Activated CD8-positive, alpha-beta memory T cell treated with anti-CD3 and anti-CD28 coated beads for 36 hours (primary cell): ENCODE results near the gene TMBIM6. TPM values are rescaled to one million over a fixed set of nuclear protein-coding genes. Genes with fewer than 3 reads are reported as not detected.
"Not testable (repeated sequence)": the region's sequence is repeated elsewhere in the genome, so short reads cannot be mapped to it uniquely, and the experiment has no call there.

ENCODE experiments used
- CTCF ChIA-PET: fragments of 350-600 bp; sonication (Branson Sonifier 250); formaldehyde crosslinking; loops from one replicate; lab custom pipeline; 2021; ENCODE audit warnings: antibody characterized with exemption; lab: Charles Lee
- POLR2A ChIA-PET: fragments of 350-600 bp; sonication (Branson Sonifier 250); formaldehyde crosslinking; loops from one replicate; lab custom pipeline; 2021; ENCODE audit warnings: antibody characterized with exemption; lab: Charles Lee
- total RNA-seq, 2 experiments: library from RNA; stranded (reverse); gene quantifications; one replicate each; pipeline ENCODE4 v1.2.3, GENCODE V29; 2021

The TMBIM6 gene
- total RNA-seq, 2 experiments from 2014 or later, result 461 to 468 TPM

GRCh38 chr12:49750996-49751393 lies 9.6 kb downstream of the TMBIM6 start:
- POLR2A ChIA-PET, result interaction anchor here (0.6 to 1.6 kb wide), 2 partner anchors 9 to 10 kb away, joined by 5 to 8 read pairs; partner anchors contain the start of gene TMBIM6
- CTCF ChIA-PET, result interaction anchor here (0.6 to 1.6 kb wide), 3 partner anchors 10 to 87 kb away, joined by 4 to 12 read pairs (median 6); partner anchors contain the start of gene TMBIM6

- CTCF ChIA-PET, result interaction anchor here (0.9 to 6.0 kb wide), 7 partner anchors 13 to 80 kb away, joined by 3 to 37 read pairs (median 7); partner anchors contain the start of gene TMBIM6
- POLR2A ChIA-PET, result interaction anchor here (0.6 to 1.2 kb wide), 2 partner anchors 12 to 68 kb away, joined by 4 to 5 read pairs; no protein-coding TSS in a partner anchor
Observed at GRCh38 chr12:49761677-49762467, 20.5 kb downstream of the TMBIM6 start.

GRCh38 chr12:49762468-49762847 lies 21.1 kb downstream of the TMBIM6 start:
- CTCF ChIA-PET, result interaction anchor here (0.6 to 6.0 kb wide), 9 partner anchors 14 to 126 kb away, joined by 3 to 37 read pairs (median 4); partner anchors contain the start of gene TMBIM6
- POLR2A ChIA-PET, result interaction anchor here (1.2 kb wide), 1 partner anchor 12 kb away, joined by 5 read pairs; no protein-coding TSS in a partner anchor

- CTCF ChIA-PET, result interaction anchor here (0.6 to 6.0 kb wide), 11 partner anchors 9 to 170 kb away, joined by 3 to 37 read pairs (median 4); partner anchors contain the start of gene TMBIM6
Observed at GRCh38 chr12:49763006-49763591, 21.7 kb downstream of the TMBIM6 start.

GRCh38 chr12:49764126-49764525 lies 22.8 kb downstream of the TMBIM6 start:
- ChIA-PET POLR2A (interaction anchor here (1.0 to 1.3 kb wide), 2 partner anchors 10 to 23 kb away, joined by 4 to 6 read pairs; partner anchors contain the start of gene TMBIM6), CTCF (interaction anchor here (0.6 to 6.0 kb wide), 5 partner anchors 10 to 161 kb away, joined by 3 to 37 read pairs (median 3); partner anchors contain the start of genes BCDIN3D and TMBIM6)

More at GRCh38 chr12:49763006-49763591, 21.7 kb downstream of the TMBIM6 start:
- POLR2A ChIA-PET, result no interaction called here

- ChIA-PET POLR2A (no interaction called here), CTCF (interaction anchor here (2.6 to 6.0 kb wide), 2 partner anchors 12 to 25 kb away, joined by 12 to 37 read pairs; partner anchors contain the start of gene TMBIM6)
Observed at GRCh38 chr12:49766115-49766455, 24.7 kb downstream of the TMBIM6 start.

GRCh38 chr12:49767333-49767732 lies 26.0 kb downstream of the TMBIM6 start:
- ChIA-PET CTCF (interaction anchor here (0.7 to 2.6 kb wide), 5 partner anchors 10 to 52 kb away, joined by 3 to 12 read pairs (median 3); partner anchors contain the start of gene TMBIM6), POLR2A (no interaction called here)

GRCh38 chr12:49773102-49773501 lies 31.7 kb downstream of the TMBIM6 start:
- POLR2A ChIA-PET, result not testable (repeated sequence)
- CTCF ChIA-PET, result interaction anchor here (2.3 kb wide), 1 partner anchor 65 kb away, joined by 8 read pairs; no protein-coding TSS in a partner anchor

GRCh38 chr12:49776413-49776812 lies 35.1 kb downstream of the TMBIM6 start:
- POLR2A ChIA-PET, result no interaction called here
- CTCF ChIA-PET, result interaction anchor here (1.0 to 2.4 kb wide), 6 partner anchors 9 to 273 kb away, joined by 3 to 17 read pairs (median 6); no protein-coding TSS in a partner anchor

- ChIA-PET CTCF (interaction anchor here (0.8 to 2.4 kb wide), 13 partner anchors 10 to 273 kb away, joined by 3 to 17 read pairs (median 7); partner anchors contain the start of gene TMBIM6), POLR2A (interaction anchor here (0.7 to 1.5 kb wide), 2 partner anchors 36 to 128 kb away, joined by 3 to 6 read pairs; partner anchors contain the start of gene TMBIM6)
Observed at GRCh38 chr12:49776858-49777257, 35.5 kb downstream of the TMBIM6 start.

- CTCF ChIA-PET, result interaction anchor here (0.6 to 2.4 kb wide), 30 partner anchors 9 to 272 kb away, joined by 3 to 17 read pairs (median 4); partner anchors contain the start of genes NCKAP5L and TMBIM6
- POLR2A ChIA-PET, result interaction anchor here (0.7 to 1.5 kb wide), 2 partner anchors 36 to 128 kb away, joined by 3 to 6 read pairs; partner anchors contain the start of gene TMBIM6
Observed at GRCh38 chr12:49777341-49777740, 36.0 kb downstream of the TMBIM6 start.

- POLR2A ChIA-PET, result interaction anchor here (1.5 kb wide), 1 partner anchor 37 kb away, joined by 6 read pairs; the partner anchor contains the start of gene TMBIM6
- CTCF ChIA-PET, result interaction anchor here (0.6 to 2.4 kb wide), 31 partner anchors 9 to 559 kb away, joined by 3 to 17 read pairs (median 4); partner anchors contain the start of genes NCKAP5L and TMBIM6
Observed at GRCh38 chr12:49777800-49778748, 36.7 kb downstream of the TMBIM6 start.

GRCh38 chr12:49779581-49779980 lies 38.2 kb downstream of the TMBIM6 start:
- CTCF ChIA-PET, result interaction anchor here (1.4 kb wide), 1 partner anchor 38 kb away, joined by 6 read pairs; the partner anchor contains the start of gene TMBIM6
- POLR2A ChIA-PET, result no interaction called here

- POLR2A ChIA-PET, result not testable (repeated sequence)
- CTCF ChIA-PET, result interaction anchor here (1.4 kb wide), 1 partner anchor 39 kb away, joined by 6 read pairs; the partner anchor contains the start of gene TMBIM6
Observed at GRCh38 chr12:49780914-49781313, 39.6 kb downstream of the TMBIM6 start.

GRCh38 chr12:49783917-49784676 lies 42.7 kb downstream of the TMBIM6 start:
- ChIA-PET CTCF (interaction anchor here (1.2 kb wide), 1 partner anchor 12 kb away, joined by 4 read pairs; no protein-coding TSS in a partner anchor), POLR2A (no interaction called here)

- ChIA-PET POLR2A (no interaction called here), CTCF (no interaction called here)
Observed at GRCh38 chr12:49784756-49785409, 43.5 kb downstream of the TMBIM6 start.
